ENCODE results near the gene CEP76. TPM values are rescaled to one million over a fixed set of nuclear protein-coding genes. Genes with fewer than 3 reads are reported as not detected.

CEP76 gene
- total and polyA plus RNA-seq, 7 donors = 2.4 to 9.1 (median 5.8) TPM

DNA sequence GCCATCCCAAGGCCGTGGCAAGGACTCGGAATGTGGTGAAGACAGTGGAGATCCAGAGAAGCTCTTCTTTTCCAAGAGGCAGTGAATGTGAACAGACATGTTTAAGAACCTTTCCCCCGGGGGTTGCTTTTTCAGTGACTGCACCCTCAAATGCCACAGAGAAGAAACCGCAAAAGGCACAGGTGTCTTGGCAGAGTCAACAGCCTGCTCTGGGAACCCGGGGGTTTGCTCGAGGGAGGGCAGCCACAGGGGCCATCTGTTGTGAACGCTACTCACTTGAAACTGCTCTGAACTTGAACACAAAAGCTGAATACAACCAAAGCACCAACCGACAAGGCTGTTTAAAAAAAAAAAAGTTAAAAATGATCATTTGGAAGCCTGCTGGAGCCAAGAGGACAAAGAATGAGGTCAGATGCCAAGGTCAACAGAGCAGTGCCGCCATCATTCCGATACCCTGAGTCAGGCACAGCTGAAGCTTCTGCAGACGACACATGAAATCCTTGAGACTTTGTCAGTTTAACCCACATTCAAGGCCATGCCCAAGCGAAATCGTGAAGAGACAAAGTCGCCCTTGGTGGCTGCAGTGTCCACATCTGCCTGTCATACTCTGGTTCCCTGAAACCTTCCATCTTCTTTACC lies 47.7 kb upstream of the CEP76 start:
- TF ChIP-seq POLR2A (IDR thresholded peaks at IDR 0.05) (no peak), POLR2AphosphoS5 (IDR thresholded peaks at IDR 0.05) (no peak), EP300 (IDR thresholded peaks at IDR 0.05) (no peak), CTCF (IDR thresholded peaks at IDR 0.05) (no peak)
- Histone ChIP-seq H3K9me3 (no peaks in the 10 kb centered on the region), H3K36me3 (no peaks in the 10 kb centered on the region), H3K4me1 (no peaks in the 10 kb centered on the region), H3K27me3 (no peaks in the 10 kb centered on the region), H3K4me3 (no peak overlapping the region), H3K27ac (no peak overlapping the region)
- DNase-seq = no peak
- WGBS, 2 donors = 58 to 85% methylated on average over 14 of the region's 14 CpGs
- intact Hi-C loops (cut with DNase I) = no loop called here

GRCh38 chr18:12749121-12749520 lies 46.6 kb upstream of the CEP76 start:
- TF ChIP-seq POLR2AphosphoS5 (IDR thresholded peaks at IDR 0.05) = no peak
- no peak for TF ChIP-seq POLR2A (IDR thresholded peaks at IDR 0.05)
- TF ChIP-seq CTCF (IDR thresholded peaks at IDR 0.05) = no peak
- no peak for TF ChIP-seq EP300 (IDR thresholded peaks at IDR 0.05)
- intact Hi-C loops (cut with DNase I) = no loop called here
- 72 to 74% methylated on average over 13 of the region's 13 CpGs for WGBS, 2 donors
- no peak for DNase-seq
- H3K36me3 ChIP-seq = no peaks in the 10 kb centered on the region
- no peak overlapping the region for H3K27ac ChIP-seq
- no peaks in the 10 kb centered on the region for H3K9me3 ChIP-seq
- no peaks in the 10 kb centered on the region for H3K4me1 ChIP-seq
- H3K27me3 ChIP-seq = no peaks in the 10 kb centered on the region
- H3K4me3 ChIP-seq = no peak overlapping the region

GRCh38 chr18:12748671-12749070 lies 46.1 kb upstream of the CEP76 start:
- no peak for DNase-seq
- Histone ChIP-seq H3K4me3 (no peak overlapping the region), H3K27ac (no peak overlapping the region), H3K36me3 (no peaks in the 10 kb centered on the region), H3K4me1 (no peaks in the 10 kb centered on the region), H3K27me3 (no peaks in the 10 kb centered on the region), H3K9me3 (no peaks in the 10 kb centered on the region)
- TF ChIP-seq CTCF (IDR thresholded peaks at IDR 0.05) = no peak
- 89 to 92% methylated on average over 5 of the region's 5 CpGs for WGBS, 2 donors
- intact Hi-C loops (cut with DNase I) = no loop called here

GRCh38 chr18:12747530-12748315 lies 45.2 kb upstream of the CEP76 start:
- 91 to 92% methylated on average over 8 of the region's 8 CpGs for WGBS, 2 donors
- Histone ChIP-seq H3K36me3 (no peaks in the 10 kb centered on the region), H3K4me3 (no peak overlapping the region), H3K9me3 (no peaks in the 10 kb centered on the region), H3K27ac (no peak overlapping the region), H3K4me1 (no peaks in the 10 kb centered on the region), H3K27me3 (no peaks in the 10 kb centered on the region)
- intact Hi-C loops (cut with DNase I) = no loop called here
- DNase-seq = no peak
- no peak for TF ChIP-seq CTCF (IDR thresholded peaks at IDR 0.05)
- no peak for TF ChIP-seq POLR2AphosphoS5 (IDR thresholded peaks at IDR 0.05)
- TF ChIP-seq EP300 (IDR thresholded peaks at IDR 0.05) = no peak
- TF ChIP-seq POLR2A (IDR thresholded peaks at IDR 0.05) = no peak

Data from sigmoid colon (tissue), 7 donors.